GM18526 (cell line): Measurements from ENCODE around the gene NPPB.

Experiments used
- POLR2A ChIP-seq: IDR thresholded peaks from 3 replicates; pipeline ENCODE4 v1.6.1; 2011; ENCODE audit not compliant: insufficient read length; ENCODE audit errors: extremely low read depth

NPPB gene

DNA sequence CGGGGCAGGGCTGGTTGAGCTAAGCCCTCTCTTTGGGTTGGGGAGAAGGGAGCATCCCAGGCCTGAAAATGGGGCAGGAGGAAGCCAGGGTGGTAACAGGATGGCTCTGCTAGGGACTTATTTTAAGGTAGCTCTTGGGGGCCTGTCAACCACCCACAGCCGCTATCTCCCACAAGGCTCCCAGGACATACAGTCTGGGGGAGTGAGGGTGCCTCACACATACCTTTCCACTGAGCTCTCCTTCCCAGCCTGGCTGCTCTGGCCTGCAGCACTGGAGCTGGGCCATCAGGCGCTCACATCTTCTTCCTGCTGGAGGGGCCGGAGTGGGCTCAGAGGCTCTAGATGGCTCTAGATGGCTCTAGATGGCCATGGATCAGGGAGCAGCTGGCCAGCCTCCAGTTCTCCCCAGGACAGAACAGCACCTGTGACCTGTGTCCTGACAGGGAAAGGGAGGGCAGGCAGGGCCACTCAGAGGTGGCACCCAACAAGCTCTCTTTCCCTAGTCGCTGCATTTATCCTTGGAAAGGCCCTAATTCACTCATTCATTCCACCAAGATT is 11.0 kb upstream of the NPPB start:
- no peak for TF ChIP-seq POLR2A

DNA sequence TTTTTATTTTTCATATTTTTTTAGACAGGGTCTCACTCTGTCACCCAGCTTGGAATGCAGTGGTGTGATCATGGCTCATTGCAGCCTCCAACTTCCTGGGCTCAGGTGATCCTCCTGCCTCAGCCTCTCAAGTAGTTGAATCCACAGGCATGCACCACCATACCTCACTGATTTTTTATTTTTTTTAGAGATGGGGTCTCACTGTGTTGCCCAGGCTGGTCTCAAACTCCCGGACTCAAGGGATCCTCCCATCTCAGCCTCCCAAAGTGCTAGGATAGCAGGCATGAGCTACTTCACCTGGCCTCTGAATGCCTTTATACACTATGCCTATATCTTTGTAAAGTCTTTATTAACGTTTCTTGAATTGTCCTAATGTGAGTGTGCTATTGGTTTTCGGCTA is 10.4 kb upstream of the NPPB start:
- TF ChIP-seq POLR2A: no peak

DNA sequence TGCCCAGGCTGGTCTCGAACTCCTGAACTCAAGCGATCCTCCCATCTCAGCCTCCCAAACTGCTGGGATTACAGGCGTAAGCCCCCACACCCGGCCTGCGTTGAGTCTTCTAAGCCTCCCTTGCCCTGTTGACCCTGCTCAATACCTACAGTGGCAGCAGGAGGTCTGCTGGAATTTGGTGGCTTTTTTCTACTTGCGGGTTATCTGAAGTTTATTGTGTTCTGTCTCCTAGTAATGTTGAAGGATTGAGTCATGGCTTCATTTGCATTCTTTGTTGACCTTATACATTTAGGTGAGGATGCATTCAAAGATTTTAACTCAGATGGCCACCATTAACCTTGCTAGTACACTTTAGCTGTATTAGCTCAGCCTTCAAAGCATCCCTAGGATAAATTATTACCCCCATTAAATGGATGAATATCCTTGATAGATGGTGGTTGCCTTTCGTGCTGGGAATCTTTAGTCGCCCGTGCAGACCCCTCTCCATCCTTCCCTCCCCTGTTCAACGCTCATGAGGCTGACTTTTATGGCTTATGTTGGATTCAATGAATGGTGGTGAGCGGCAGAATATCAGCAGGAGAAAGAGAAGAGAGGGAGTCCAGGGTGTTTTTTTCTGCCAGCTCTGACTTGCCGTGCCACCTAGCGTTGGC is 9.7 kb upstream of the NPPB start:
- no peak for TF ChIP-seq POLR2A

DNA sequence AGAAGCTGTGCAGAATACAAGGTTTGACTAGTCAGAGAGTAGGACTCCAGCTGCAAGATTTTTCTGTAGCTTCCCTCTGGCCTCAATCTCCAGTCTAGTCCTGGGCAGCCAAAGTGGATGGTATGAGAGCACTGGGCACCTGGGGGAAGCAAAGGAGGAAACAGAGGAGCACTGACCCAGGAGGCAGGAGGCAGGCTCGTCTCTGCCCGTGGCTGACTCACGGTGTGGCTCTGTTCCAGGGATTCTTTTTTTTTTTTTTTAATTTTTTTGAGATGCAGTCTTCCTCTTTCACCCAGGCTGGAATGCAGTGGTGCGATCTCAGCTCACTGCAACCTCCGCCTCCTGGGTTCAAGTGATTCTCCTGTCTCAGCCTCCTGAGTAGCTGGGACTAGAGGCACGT is 4.1 kb upstream of the NPPB start:
- no peak for TF ChIP-seq POLR2A

DNA sequence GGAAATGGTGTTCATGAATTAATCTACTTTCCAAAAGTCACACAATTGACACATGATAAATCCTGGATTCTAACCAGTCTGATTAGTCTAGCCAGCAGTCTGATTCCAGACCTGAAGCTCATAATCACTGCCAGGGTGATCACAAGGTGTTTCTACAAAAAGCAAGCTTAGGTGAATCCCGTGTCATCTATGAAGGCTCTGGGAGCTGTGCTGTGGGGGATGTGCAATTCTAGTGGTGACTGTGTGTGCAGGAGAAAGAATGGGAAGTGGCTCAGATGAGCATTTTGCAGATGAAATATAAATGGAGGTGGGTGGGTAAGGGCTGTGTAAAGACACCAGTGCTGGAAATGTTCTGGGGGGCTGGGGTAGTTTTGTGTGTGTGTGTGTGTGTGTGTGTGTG is 1.8 kb upstream of the NPPB start:
- no peak for TF ChIP-seq POLR2A

DNA sequence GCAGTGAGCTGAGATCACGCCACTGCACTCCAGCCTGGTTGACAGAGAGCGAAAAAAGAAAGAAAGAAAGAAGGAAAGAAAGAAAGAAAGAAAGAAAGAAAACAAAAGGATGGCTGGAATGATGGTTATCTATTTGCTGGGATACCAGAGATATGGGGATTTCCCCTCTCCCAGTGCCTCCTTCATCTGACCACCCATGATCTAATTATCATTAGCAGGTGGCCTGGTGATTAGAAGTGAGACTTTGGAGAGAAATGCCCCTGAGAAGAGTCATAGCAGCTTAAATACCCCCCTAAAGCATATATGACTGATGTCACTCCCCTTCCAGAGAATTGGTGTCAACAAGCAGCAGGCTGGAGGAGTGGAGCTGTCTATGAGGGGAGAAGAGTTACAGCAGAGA is 1.3 kb upstream of the NPPB start:
- TF ChIP-seq POLR2A: no peak

DNA sequence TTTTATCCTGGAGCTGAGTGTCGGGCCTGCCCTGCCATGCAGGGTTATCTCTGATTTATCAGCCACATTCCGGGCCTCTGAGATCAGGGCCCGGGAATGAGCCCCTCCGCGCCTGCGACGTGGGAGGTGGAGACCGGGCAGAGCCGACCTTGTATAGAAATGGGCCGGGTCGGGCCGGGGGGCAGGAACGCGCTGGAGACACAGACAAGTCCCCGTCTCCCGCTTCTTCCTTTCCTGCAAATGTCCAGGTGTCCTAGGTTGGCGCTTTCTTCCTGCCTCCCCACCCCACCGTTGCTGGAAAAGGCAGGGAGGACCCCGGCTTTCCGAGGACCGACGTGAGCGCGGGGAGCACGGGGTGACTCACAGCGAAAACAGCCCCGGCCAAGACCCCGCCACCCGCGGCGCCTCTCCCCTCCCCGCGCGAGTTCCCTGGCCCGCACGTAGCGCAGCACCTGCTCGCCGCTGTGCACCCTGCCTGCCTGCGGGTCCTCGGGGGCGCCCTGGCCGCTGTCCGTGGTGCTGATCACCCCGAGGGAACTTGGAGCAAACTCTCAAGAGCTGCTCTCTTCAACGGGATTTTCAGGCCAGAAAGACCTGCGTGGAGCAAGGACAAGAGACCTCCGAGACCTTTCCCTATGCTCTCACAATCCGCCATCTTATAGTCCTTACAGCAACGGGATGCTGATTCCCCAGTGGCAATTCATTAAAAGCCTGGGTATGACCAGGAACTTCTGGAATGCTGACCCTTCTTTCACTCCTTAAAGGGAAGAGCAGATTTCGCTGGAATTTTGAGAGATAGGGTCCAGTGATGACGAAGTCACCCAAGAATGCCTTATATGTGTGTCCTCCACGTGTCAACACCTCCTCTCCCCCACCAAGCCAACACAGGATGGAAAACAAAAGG is 475 bp upstream of the NPPB start:
- TF ChIP-seq POLR2A: no peak

DNA sequence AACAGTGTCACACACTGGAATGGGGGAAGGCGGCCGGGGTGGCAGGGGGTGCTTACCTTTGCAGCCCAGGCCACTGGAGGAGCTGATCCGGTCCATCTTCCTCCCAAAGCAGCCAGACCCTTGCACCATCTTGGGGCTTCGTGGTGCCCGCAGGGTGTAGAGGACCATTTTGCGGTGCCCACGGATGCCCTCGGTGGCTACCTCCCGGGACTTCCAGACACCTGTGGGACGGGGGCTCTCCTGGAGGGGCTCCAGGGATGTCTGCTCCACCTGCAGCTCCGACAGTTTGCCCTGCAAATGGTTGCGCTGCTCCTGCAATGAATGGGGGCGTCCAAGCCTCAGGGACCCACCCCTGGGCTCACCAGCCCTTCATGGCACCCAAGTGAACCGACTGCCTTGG is 587 bp downstream of the NPPB start:
- no peak for TF ChIP-seq POLR2A

DNA sequence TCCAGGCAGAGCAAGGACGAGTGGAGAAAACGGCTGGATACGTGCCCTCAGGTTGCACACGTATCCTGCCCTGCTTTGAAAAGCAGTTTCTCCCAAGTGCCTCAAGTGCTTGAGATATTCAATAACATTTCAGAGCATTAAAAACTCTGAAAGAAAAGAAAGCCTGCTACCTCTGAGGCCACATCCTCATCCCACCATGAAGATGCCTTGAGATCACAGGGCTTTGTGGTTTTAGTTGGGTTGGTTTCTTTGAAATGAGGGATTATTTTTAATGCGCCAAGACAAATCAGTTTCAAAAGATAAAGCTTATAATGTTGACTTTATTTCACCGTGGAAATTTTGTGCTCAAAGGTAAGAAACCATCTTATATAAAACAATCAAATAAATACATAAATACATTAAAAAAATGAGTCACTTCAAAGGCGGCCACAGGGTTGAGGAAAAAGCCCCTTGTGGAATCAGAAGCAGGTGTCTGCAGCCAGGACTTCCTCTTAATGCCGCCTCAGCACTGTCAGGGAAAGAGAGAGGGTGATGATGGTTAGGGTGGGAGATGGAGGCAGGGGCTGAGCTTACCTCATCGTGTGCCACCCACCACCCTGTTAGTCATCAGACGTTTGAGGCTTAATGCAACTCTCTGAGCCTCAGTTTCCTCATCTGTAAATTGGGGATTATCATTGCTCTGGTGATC is 1.4 kb downstream of the NPPB start:
- TF ChIP-seq POLR2A: no peak

DNA sequence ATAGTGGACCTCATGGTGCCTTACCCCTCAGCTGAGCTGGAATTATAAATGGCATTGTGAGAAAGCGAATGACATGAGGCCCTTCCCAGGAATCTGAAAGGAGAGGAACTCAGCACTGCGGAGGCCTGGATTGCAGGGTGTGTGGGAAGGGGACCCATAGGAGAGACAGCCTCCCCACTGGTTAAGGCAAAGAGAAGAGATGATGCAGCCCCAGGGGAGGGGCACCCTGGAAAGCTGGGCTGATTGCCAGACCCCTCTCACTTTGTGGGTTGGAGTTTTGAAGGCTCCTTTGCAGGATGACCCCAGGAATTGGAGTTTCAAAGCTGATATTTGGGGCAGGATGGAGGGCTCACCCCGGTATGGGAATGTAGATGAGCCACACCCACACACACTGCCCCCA is 2.0 kb downstream of the NPPB start:
- no peak for TF ChIP-seq POLR2A

DNA sequence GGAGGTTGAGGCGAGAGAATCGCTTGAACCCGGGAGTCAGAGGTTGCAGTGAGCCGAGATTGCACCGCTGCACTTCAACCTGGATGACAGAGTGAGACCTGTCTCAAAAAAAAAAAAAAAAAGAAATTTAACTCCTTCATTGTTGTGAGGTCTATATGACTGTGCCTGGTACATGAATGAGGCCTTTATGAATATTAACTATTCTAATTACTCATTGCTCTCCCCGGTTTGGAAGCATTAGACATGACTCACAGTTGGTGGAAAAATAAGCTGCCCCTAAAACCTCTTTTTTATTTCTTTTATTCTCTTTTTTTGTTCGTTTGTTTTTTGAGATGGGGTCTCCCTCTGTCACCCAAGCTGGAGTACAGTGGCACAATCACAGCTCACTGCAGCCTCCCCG is 3.3 kb downstream of the NPPB start:
- no peak for TF ChIP-seq POLR2A

DNA sequence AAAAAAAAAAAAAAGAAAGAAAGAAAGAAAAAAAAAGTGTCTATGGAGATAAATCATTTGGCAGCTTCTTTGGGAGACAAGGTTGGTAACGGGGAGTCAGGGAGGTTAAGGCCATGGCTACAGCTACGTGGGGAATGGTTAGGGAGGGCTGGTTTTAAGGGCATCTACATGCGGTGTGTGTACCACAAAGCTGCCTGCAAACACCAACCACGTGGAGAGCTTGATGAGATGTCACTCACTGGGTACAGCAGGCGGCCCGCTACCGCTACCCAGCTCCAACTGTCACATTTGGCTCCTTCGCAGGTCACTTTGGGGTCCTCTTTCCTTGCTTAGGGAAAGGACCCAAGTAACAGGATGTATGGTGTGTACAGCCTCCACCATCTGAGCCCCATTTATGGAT is 4.2 kb downstream of the NPPB start:
- TF ChIP-seq POLR2A: no peak

DNA sequence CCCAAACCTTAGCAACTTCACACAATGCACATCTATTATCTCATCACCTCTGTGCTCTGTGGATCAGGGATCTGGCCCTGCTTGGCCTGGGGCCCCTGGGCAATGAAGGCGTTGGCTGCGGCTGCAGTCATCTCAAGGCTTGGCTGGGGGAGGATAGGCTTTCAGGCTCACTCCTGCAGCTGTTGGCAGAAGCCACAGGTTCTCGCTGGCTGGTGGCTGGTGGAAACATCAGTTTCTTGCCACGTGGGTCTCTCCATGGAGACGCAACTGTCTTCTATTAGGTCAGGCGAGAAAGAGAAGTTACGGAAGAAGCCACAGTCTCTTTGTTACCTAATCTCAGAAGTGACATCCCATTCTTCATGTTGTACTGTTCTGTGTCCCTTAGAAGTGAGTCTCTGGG is 7.6 kb downstream of the NPPB start:
- TF ChIP-seq POLR2A: no peak

DNA sequence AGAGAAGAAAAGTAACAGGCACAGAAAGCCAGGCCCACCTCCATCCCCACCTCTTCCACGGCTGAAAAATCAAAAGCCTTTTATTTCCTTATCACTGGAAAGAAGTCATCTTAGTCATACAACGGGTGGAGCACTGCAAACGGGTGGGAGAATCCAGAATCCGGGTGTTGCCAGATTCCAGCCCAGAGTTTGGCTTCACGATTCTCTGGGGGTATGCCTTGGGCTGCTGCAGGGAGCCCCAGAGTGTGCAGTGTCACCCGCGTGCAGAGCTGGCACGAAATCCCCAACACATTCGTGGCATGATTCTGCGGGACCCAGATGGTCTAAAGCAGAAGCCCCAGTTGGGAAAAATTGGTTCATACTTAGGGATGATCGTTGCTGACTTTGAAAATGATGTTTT is 8.6 kb downstream of the NPPB start:
- no peak for TF ChIP-seq POLR2A

DNA sequence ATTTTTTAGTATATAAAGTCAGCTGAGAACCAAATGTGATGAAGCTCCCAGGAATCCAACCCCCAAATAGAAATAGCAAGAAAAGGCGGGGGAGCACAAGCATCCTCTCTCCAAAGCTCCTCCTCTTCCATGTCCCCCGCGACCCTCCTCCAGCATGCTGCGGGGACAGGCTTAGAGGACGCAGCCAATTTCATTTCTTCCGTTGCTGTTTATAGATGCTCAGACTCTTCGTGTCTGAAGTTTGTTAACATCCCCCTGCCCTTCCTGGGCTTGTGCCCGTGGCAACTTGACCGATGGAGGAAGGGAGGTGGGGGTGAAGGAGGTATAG is 10.4 kb downstream of the NPPB start:
- no peak for TF ChIP-seq POLR2A
